HG02623 (cell line): ENCODE data around the gene PHACTR1.

Source experiments
- ATAC-seq: cut with Tn5 transposase; IDR thresholded peaks from one replicate; pipeline ENCODE4 v1.9.1; 2021; ENCODE audit warnings: moderate library complexity; ENCODE audit not compliant: unreplicated experiment

PHACTR1 gene

GRCh38 chr6:12844284-12845223 is 128.0 kb downstream of the PHACTR1 start:
- ATAC-seq, result no peak

GRCh38 chr6:12845224-12846004 is 128.8 kb downstream of the PHACTR1 start:
- no peak for ATAC-seq

- ATAC-seq, result no peak
These were observed 132.6 kb downstream of the PHACTR1 start for GRCh38 chr6:12848964-12849808.

- ATAC-seq, result no peak
These were observed 133.2 kb downstream of the PHACTR1 start for GRCh38 chr6:12849809-12850198.

- ATAC-seq, result no peak
These were observed 134.6 kb downstream of the PHACTR1 start for GRCh38 chr6:12851123-12851695.

- no peak for ATAC-seq
These were observed 145.0 kb downstream of the PHACTR1 start for GRCh38 chr6:12861603-12862002.

GRCh38 chr6:12865117-12865516 is 148.6 kb downstream of the PHACTR1 start:
- ATAC-seq, result no peak

GRCh38 chr6:12865671-12866181 is 149.2 kb downstream of the PHACTR1 start:
- ATAC-seq, result no peak

- no peak for ATAC-seq
These were observed 150.0 kb downstream of the PHACTR1 start for GRCh38 chr6:12866422-12867029.

GRCh38 chr6:12869816-12870432 is 153.4 kb downstream of the PHACTR1 start:
- ATAC-seq, result no peak

GRCh38 chr6:12873691-12874090 is 157.1 kb downstream of the PHACTR1 start:
- ATAC-seq, result no peak

- ATAC-seq, result no peak
These were observed 158.5 kb downstream of the PHACTR1 start for GRCh38 chr6:12875051-12875450.

- ATAC-seq, result no peak
These were observed 162.2 kb downstream of the PHACTR1 start for GRCh38 chr6:12878741-12879140.

GRCh38 chr6:12882761-12883290 is 166.3 kb downstream of the PHACTR1 start:
- no peak for ATAC-seq

GRCh38 chr6:12884983-12885382 is 168.4 kb downstream of the PHACTR1 start:
- no peak for ATAC-seq

GRCh38 chr6:12886961-12887775 is 170.6 kb downstream of the PHACTR1 start:
- no peak for ATAC-seq

GRCh38 chr6:12890171-12890790 is 173.7 kb downstream of the PHACTR1 start:
- no peak for ATAC-seq

GRCh38 chr6:12891595-12891994 is 175.0 kb downstream of the PHACTR1 start:
- ATAC-seq, result no peak
